Activated CD4-positive, CD25-positive, alpha-beta regulatory T cell treated with anti-CD3 and anti-CD28 coated beads, Interleukin-2, amount 50 U/mL, for 16 hours (primary cell): ENCODE data around the gene TMTC1.

Source experiments
- DNase-seq: peaks from one replicate; pipeline ENCODE4 v3.0.0-alpha.2; 2020; ENCODE audit warnings: low read depth, low spot score

The TMTC1 gene

DNA sequence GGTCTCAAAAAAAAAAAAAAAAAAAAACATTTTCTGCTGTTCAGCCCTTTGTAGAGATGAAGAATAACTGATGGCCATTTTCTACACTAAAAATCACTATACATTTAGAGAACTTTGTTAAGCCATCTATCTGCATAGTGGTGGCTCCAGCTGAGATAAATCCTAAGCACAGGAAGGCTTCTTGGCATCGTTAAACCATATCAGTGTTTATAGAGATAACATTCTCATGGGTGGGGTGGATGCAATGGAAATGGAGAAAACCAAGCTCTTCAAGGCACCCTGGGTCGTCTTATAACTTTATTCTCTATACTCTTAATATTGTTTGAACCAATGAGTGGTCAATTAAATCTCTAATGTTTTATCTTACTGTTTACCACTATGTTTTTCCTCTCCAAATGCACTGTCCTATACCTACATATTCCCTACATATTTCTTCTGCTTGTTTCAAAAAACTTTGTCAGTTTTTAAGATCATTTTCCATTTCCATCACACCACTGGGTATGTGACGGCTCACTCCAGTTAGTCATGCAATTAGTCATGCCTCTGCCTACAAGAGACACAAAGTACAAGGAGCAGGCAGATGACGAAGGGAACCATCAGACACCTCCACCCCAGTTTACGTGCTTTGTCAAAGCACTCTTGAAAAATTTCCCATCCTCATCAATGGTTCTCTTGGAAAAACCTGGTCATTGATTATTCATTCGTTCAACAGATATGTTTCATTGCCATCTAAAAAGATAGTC lies 166.9 kb downstream of the TMTC1 start:
- DNase-seq: no peak

DNA sequence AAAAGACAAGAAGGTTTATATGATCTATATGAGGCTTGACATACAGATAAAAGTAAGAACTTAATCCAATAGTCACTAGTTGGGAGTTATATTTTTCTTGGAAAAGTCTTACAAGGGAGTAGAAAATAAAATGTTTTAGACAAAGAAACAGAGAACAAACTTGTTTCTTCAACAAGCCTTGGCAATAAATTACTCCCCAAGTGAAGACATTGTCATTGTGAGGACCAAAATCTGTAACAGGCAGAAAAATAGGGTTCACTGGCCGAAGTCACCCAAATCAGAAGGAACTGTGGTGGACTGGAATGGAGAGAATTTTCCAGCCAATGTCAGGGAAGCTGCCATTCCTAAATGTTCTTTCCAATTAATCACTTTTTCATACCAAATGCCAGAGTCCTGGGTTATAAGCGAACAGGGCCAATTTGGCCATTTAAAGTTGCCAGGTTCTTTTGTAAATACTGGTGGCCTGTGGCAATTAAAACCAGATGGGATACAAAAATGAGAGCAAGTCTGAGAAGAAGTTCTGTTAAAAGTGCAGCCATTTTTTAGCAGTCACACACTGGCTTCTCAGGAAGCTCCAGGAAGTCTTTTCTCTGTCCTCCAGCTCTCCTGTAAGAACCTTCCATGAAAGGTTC lies 168.9 kb downstream of the TMTC1 start:
- DNase-seq: no peak

DNA sequence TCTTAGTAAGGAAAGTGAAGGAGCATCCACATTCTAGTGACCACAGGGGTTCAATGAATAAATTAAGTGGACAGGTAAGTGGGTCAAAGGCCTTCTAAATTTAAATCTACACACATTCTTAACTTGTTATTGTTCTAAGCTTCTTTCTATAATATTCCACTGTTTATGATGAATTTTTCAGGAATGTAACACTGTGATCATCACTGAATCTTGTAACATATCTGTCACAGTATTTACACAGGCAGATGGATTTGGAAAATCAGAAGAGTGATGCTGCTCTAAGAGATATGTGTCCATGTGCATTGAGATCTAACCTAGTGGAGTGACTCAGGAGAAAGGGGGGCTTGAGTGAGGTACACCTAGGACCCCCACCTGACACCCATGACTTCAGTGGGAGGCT lies 170.8 kb downstream of the TMTC1 start:
- DNase-seq: no peak

DNA sequence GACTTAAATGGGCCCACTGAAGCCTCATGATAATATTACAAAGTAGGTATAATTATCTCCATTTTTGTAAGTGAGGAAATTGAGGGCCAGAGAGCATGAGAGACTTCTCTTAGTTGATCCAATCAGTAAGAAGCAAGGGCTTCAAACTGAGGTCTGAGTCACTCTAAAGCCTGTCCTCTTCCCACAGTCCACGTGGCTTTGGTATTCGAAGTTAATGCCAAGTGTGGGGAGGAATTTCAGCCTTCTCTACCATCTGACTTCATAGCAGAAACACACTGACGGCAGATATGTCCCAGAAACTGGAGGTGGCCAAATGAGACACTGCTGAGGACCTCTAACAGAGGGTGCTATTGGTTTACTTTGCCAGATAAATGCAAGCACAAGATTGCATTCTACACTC lies 171.8 kb downstream of the TMTC1 start:
- no peak for DNase-seq

DNA sequence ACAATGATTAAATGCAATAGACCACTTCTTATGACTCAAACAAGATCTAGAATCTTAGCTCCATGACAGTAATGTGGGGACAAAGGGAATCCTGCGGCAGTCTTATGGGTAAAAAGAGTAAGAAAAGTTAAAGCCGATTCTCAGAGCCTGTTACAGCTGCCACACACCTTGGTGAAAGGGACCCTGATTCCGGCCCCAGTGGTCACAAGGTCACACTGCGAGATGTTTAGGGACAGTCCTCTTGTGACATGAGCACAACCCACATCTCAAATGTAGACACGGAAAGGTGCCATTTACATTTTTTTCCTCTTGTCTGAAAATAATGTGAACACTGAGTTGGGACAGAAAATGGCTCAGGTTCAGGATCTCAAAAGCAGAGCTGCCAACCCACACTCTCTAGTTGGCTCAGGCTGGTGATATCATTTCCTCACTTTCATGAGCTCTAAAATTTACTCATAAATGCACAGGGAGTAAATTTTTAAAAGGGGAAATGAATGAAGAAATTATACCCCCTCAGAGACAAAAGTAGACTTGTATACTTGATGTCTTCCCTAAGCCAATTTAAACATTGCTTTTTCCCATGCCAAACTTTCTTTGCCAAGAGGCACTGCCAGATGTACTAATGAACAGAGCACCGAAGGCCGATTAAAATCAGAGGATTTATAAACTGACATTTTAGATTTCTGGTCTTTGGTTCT lies 173.1 kb downstream of the TMTC1 start:
- no peak for DNase-seq

DNA sequence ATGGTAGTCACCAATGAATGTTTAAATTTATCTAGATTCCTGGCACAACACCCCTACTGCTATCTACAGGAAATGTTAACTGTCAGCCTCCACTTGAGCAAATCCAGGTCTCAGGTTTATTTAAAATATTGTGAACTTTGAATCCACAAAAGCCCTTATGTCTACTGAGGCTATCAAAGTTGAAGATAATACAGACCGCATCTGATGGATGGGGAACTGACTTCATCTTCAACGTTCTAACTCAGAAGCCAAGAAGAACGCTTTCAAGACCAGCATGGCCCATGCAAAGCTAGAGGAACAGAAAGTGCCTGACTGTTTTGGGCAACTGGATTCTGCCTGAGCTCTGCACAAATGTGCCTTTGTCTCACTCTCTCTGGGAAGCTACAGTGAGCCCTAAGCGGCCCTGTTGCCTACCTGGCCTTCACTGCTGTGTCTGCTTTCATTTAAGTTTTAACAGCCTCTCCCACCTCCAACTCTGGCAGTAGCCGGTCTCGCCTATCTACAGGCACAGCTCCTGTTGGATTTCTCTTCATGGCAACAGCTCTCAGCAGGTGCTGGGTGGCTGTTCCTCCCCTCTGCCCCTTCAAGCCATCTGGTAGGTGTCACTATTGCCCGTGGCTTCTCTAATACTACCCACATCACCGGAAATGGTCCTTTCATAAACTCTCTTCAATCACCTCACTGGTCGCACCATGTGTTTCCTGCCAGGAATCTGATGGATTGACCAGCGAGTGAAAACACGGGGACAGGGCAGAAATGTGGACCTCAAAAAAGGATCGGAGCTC lies 174.1 kb downstream of the TMTC1 start:
- DNase-seq: no peak

DNA sequence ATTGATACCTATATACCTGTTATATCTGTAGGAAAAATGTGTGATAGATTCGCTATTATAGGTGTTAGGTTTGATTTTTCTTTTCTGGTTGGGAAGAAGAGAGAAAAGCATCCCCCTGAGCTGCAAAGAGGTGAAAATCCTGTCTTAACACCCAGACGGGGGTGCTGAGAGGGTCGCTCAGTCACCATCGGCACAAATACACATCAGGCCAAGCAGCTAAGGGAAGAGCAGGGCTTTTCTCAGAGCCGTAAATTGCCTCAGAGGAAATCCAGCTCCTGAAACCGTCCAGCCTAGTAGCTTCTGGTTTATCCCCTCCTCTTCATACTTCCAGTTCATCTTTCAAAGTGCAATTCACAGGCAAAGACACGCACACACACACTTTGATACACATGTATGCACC lies 175.2 kb downstream of the TMTC1 start:
- no peak for DNase-seq

DNA sequence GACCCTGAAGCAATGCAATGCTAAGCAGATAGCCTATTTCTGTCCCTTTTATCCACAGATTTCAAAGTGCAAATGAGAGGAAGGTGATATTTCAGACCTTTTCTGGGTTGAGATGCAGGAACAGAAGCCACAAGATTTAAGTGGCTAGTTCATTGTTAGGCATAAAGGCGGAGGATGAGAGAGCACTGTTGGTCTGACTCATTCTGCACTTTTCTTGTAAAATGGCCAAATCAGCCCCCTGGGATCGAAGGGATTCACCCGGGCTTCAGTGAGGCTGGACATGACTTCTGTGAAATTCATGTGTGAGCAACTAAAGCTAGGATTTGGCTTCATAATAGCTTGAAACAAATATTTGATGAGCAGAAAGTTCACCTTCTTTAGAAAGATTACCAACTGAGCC lies 184.4 kb downstream of the TMTC1 start:
- DNase-seq: no peak

DNA sequence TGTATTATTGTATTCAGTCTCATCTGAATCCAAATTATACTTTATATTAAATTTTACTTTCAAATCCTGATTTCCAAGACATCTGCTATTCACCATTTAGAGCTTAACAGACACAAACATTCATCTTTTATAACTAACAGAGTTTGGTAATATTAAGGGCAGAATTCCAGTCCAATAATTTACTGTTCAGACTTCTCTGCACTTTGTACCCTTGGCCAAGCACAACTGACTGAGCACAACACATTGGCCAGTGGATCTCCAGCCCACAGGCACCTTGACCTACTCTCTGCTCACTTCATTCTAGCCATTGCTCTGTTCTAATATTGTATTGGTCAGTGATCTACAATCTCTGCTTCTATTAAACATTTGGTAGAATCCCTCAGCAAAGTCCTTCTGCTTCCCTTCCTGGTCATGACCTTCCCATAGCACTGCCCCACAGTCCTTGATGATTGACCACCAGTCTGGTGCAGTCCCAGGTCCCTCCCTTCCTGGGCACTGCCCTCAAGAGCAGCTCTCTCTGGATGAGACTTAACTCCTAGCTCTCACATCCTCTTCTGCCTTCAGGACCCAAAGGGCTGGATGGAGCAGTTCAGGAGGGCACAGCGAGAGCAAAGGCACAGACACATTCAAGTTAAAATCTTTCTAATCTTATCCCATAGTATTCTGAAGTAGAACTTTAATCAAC lies 188.5 kb downstream of the TMTC1 start:
- no peak for DNase-seq

DNA sequence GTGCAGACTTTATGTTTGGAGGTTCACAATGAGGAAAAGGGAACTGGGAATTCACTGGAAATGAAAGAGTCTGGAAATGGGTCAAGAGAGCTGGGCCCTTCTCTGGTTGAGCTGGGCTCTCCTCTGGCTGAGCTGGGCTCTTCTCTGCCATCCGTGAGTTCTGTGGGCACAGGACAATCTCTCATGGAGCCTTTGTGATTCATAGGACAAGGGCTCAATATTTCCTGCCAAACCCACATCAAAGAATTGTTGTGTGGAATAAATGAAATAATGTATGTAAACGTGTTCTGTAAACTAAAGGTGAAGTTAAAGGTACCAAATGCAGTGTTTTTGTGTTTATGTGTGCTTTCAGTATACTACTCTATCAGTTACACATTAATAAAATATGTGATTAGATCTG lies 190.7 kb downstream of the TMTC1 start:
- DNase-seq: no peak

DNA sequence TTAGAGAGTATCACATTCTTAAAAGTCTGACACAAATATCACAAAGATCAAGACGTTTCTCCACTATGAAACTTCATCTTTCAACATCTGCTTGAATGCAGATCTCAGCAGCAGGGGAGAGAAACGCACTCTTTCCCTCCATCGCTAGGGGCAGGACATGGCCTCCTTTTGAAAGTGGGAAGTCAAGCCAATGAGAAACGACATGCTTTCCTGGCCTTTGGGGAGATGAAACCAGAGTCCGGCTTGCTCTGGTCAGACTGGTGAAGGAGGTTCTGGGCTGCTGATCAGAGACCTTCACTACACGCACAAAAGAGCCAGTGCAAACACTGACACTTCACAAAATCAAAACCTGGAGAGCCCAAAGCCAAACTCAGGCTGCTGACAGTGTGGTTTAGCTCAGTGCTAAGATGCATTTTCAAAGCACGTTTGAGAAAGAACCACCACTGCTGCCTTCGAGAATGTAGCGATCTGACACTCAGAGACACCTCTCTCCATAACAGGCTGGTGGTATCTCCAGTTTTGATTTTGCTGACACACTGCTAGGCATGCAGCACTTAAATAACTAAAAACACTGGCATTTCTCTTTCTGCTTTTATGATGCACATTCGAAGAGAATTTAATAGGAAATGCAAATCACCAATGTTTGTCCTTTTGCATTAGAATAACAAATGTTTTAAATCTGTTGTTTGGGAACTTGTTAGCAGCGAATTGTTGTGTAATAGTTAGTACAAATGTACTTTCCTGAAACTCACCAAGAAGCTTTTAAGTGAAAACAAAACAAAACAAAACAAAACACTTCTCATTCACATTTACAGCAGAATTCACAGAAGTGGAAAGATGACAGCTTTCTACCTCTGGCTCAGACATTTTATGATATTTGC lies 192.4 kb downstream of the TMTC1 start:
- no peak for DNase-seq

DNA sequence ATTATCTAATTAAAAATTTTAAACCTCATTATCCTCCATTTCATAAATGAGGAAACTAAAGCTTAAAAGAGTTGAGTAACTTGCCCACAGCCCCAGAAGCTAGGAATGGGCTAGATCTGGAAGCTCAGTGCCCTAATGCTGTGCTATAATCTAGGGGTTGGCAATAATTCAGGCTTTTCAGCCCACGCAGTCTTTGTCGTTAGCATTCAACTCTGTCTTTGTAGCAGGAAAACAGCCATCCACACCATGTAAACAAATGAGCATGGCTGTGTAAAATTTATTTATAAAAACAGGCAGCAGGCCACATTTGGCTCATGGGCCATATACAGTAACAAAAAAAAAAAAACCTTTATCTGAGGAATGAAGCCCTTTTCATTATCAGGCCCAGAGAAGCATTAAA lies 193.9 kb downstream of the TMTC1 start:
- DNase-seq: no peak

DNA sequence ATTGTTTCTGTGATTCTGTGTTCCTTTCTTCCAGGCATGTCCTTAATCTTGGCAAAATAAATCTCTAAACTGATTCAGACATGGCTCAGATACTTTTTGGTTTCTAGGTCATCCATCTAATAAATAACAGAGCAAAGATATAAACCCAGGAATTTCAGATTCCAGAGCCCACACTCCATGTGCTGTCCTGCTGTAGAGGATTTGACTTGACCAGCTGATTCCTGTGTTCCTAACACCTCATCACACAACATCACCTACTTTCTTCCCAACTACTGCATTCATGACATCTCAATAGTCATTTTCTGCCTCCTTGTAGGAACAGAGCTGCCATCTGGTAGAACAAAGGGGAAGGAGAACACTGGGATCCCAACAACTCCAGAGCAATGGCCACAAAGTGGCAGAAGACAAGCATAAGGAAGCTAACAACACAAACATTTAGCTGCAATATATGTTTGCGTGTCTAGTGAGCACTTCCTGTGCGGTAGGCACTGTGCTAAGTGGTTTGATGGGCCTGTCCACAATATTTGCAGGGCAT lies 194.4 kb downstream of the TMTC1 start:
- no peak for DNase-seq

DNA sequence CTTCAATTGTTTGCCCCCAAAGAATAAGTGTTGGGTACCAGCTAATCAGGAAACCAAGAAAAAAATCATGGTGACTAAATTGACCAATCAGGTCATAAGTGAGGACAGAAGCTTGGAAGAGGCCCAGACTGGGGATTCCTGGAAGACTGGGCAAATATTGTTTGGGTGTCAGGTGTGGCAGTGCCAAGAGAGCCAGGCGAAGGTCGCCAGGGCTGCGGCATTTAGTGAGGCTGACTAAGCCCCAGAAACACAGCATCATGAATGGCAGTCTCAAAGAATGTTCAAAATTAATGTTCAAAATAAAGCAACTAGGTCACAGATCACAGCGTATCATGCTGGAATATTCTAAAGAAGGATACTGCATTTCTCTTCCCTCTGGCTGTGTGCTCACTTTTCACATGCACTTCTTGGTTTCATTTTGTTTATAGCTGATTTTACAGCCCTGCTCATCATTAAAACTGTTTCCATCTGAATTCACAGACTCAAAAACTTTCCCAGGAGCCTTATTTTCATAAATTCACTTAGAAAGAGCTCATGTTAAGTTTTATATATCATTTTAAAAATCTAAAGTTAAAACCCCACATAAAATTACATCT lies 201.0 kb downstream of the TMTC1 start:
- DNase-seq: no peak

DNA sequence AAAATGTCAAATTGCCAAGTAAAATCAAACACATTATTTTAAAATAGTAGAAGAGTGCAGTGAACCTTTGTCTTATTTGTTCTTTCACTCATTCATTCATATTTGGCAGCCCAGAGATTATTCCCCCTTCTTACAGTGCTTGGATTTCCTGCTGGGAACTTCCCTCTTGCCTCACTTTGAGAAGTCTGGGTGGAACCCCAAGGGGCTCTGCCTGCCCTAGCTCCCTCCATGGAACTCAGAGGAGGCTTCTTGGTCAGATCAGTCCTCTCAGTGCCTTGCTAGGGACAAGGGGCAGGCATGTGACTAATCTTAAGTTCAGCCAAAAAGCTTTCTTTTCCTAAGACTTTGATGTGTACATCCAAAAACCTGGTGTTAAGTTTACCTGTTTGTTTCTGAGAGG lies 201.6 kb downstream of the TMTC1 start:
- no peak for DNase-seq

DNA sequence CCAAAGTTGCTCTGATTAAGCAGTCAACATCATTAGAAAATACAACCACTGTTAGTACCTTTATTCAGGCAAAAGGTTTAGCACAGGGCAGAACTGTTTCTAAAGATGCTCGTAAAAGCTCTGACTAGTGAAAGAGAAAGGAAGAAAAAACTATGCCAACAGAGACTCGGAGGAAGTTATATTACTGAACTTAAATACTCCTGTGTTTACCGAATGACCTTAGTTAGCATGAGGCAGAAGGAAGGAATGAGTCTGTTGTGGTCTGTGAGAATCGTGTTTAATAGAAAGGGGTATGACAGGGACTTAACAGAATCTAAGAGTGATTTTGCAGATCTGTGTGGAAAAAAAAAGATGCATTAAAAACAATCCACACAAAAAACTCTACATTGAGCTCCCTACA lies 202.1 kb downstream of the TMTC1 start:
- no peak for DNase-seq

DNA sequence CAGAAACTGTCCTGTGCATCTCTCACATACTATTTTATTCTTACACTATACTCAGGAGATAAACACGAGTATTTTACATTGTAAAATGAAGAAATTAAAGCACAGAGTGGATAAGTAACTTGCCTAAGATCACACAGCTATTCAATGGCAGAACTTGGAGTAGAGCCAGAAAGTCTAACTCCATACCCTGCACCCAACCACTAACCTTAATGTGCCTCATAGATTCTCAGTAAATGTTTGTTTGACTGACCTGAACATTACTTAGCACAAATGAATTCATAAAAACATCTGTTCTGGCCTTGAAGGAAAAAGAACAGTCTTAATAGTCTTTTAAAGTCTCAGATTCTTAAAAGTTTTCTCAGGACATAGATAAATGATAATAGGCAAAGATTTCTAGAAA lies 202.8 kb downstream of the TMTC1 start:
- DNase-seq: no peak

DNA sequence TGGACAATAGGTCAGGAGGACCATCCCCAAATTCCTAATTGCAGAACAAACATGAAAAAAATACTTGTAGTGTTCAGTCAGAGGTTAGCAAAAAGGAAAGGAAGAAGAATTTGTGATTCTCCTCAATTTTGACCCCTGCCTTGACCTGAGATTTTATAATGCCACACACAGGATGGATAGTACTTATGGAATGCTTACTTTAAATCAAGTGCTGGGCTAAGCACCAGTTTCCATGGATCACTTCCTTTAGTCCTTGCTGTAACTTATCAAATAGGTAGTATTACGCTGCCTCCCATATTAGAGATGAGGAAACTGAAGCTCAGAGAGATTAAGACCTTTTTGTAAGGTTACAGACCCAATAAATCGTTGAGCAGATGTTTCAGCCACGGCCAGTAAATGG lies 205.0 kb downstream of the TMTC1 start:
- no peak for DNase-seq

DNA sequence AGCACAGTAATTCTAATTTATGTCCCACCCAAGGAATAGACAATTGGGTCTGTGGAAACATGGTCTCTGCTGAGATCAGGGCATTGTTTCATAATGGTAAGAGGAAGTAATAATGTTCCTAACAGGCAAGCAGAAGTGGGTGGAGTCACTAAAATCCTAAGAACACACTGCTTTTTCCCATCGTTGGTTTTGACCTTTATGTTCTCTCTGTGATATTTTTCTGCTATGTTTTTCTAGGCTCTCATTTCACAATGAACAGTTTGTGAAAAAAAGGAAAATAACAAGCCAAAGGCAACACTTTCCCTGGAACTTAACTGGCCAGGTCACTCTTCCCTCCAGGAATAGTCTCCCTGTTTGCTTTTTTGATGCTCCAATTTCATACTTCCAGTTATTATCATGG lies 205.7 kb downstream of the TMTC1 start:
- no peak for DNase-seq

DNA sequence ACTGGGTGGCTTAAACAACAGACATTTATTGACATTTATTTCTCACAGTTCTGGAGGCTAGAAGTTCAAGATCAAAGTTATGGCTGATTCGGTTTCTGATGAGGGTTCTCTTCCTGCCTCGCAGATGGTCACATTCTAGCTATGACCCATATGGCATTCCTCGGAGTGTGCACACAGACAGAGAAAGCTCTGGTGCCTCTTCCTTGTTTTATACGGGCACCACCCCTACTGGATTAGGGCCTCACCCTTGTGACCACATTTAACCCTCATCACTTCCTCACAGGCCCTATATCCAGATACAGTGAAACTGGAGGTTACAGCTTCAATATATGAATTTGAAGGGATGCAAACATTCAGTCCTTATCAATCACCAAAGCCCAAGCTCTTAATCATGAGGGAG lies 209.2 kb downstream of the TMTC1 start:
- DNase-seq: no peak
